Nephron progenitor cell (in vitro differentiated cells): ENCODE measurements around the gene RPS6KC1.
A peak's percentile ranks its signal among the peaks of the same experiment; 100 is the strongest.
"Not testable (repeated sequence)": the region's sequence is repeated elsewhere in the genome, so short reads cannot be mapped to it uniquely, and the experiment has no call there.

ENCODE experiments used
- DNase-seq: peaks from one replicate; pipeline ENCODE4 v3.0.0; 2021
- H3K27ac Mint-ChIP-seq: 2 replicates; pipeline ENCODE4 v1.8.0; 2021; ENCODE audit warnings: mild to moderate bottlenecking, moderate library complexity, mixed read lengths
- H3K27me3 Mint-ChIP-seq: 2 replicates; pipeline ENCODE4 v1.8.0; 2021; ENCODE audit warnings: mild to moderate bottlenecking, low read depth, mixed read lengths; ENCODE audit not compliant: poor library complexity
- H3K36me3 Mint-ChIP-seq: 2 replicates; pipeline ENCODE4 v1.8.0; 2021; ENCODE audit warnings: low read depth, mixed read lengths
- H3K4me1 Mint-ChIP-seq: 2 replicates; pipeline ENCODE4 v1.8.0; 2021; ENCODE audit warnings: mixed read lengths
- H3K4me3 Mint-ChIP-seq: 2 replicates; pipeline ENCODE4 v1.8.0; 2021; ENCODE audit warnings: mild to moderate bottlenecking, moderate library complexity, mixed read lengths
- H3K9me3 Mint-ChIP-seq: 2 replicates; pipeline ENCODE4 v1.8.0; 2021; ENCODE audit warnings: mild to moderate bottlenecking, moderate library complexity, mixed read lengths
- TF ChIP-seq, protein P1 (sequence below): fragments of 200-600 bp; sonication (generic); IDR thresholded peaks from 2 replicates; pipeline ENCODE4 v1.5.0; 2021; ENCODE audit warnings: antibody characterized with exemption

RPS6KC1 gene

DNA sequence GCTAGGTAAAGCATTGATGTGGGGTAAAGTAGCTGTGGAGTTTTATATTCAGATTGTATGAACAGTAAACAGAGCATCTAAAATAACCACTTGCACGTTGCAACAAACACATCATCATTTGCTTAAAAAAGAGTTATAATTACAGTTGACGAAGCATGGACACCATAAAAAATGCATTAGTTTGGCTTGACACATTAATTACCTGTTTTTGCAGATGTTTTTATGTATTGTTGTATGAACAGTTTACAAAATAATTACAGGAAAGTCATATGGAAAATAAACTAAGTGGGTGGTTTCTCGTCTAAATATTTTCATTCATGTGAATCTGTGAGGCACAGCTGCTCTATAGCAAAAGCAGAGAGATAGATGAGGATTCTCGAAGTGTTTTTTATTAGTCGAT, 108.3 kb downstream of the RPS6KC1 start:
- H3K27ac Mint-ChIP-seq: peak overlapping the region; percentile 42
- peaks cover 8% of the 10 kb centered on the region for H3K9me3 Mint-ChIP-seq
- no peak for DNase-seq
- H3K27me3 Mint-ChIP-seq: peaks cover 3% of the 10 kb centered on the region
- H3K4me1 Mint-ChIP-seq: no peaks in the 10 kb centered on the region
- TF ChIP-seq, protein P1, sequence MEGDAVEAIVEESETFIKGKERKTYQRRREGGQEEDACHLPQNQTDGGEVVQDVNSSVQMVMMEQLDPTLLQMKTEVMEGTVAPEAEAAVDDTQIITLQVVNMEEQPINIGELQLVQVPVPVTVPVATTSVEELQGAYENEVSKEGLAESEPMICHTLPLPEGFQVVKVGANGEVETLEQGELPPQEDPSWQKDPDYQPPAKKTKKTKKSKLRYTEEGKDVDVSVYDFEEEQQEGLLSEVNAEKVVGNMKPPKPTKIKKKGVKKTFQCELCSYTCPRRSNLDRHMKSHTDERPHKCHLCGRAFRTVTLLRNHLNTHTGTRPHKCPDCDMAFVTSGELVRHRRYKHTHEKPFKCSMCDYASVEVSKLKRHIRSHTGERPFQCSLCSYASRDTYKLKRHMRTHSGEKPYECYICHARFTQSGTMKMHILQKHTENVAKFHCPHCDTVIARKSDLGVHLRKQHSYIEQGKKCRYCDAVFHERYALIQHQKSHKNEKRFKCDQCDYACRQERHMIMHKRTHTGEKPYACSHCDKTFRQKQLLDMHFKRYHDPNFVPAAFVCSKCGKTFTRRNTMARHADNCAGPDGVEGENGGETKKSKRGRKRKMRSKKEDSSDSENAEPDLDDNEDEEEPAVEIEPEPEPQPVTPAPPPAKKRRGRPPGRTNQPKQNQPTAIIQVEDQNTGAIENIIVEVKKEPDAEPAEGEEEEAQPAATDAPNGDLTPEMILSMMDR: no peak
- H3K36me3 Mint-ChIP-seq: peaks cover 46% of the 10 kb centered on the region
- no peak overlapping the region for H3K4me3 Mint-ChIP-seq

DNA sequence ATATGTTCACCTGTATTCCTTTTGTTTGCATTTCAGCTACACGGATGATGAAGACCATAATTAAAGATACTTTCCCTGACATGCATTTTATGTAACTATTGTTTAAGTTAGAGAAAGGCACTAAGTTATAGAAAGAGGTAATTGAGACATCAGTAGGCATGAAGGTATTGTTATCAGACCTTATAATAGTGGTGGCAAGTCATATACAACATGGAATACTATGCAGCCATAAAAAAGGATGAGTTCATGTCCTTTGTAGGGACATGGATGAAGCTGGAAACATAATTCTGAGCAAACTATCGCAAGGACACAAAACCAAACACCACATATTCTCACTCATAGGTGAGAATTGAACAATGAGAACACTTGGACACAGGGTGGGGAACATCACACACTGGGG, 109.4 kb downstream of the RPS6KC1 start:
- not testable (repeated sequence) for H3K4me3 Mint-ChIP-seq, DNase-seq, H3K9me3 Mint-ChIP-seq, H3K27me3 Mint-ChIP-seq, H3K27ac Mint-ChIP-seq, H3K4me1 Mint-ChIP-seq
- H3K36me3 Mint-ChIP-seq: peaks cover 37% of the 10 kb centered on the region

GRCh38 chr1:213162338-213162737, 111.3 kb downstream of the RPS6KC1 start:
- no peak for DNase-seq
- H3K4me1 Mint-ChIP-seq: peaks cover 12% of the 10 kb centered on the region
- no peaks in the 10 kb centered on the region for H3K27me3 Mint-ChIP-seq
- TF ChIP-seq, protein P1: no peak
- peaks cover 20% of the 10 kb centered on the region for H3K36me3 Mint-ChIP-seq
- no peak overlapping the region for H3K4me3 Mint-ChIP-seq
- no peak overlapping the region for H3K27ac Mint-ChIP-seq
- peaks cover 3% of the 10 kb centered on the region for H3K9me3 Mint-ChIP-seq

GRCh38 chr1:213162862-213163261, 111.8 kb downstream of the RPS6KC1 start:
- Mint-ChIP-seq H3K4me3 (no peak overlapping the region), H3K36me3 (peaks cover 19% of the 10 kb centered on the region), H3K27ac (no peak overlapping the region), H3K27me3 (no peaks in the 10 kb centered on the region), H3K4me1 (peaks cover 12% of the 10 kb centered on the region), H3K9me3 (no peaks in the 10 kb centered on the region)
- TF ChIP-seq, protein P1: no peak
- DNase-seq: no peak

GRCh38 chr1:213163278-213163711, 112.3 kb downstream of the RPS6KC1 start:
- Mint-ChIP-seq H3K27ac (no peak overlapping the region), H3K27me3 (no peaks in the 10 kb centered on the region), H3K4me3 (no peak overlapping the region), H3K9me3 (no peaks in the 10 kb centered on the region), H3K36me3 (peaks cover 18% of the 10 kb centered on the region), H3K4me1 (peaks cover 12% of the 10 kb centered on the region)
- TF ChIP-seq, protein P1: no peak
- no peak for DNase-seq

DNA sequence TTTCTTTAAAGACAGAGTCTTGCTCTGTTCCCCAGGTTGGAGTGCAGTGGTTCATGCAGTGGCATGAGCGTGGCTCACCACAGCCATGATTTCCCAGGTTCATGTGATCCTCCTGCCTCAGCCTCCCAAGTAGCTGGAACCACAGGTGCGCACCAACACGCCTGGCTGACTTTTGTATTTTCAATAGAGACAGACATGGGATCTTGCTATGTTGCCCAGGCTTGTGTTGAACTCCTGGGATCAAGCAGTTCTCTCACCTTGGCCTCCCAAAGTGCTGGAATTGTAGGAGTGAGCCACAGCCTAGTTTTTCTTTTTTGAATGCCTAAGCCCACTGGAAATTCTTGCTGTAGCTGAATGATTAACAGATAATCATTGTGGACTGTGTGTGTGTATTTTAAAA, 113.5 kb downstream of the RPS6KC1 start:
- H3K27ac Mint-ChIP-seq: no peak overlapping the region
- peaks cover 12% of the 10 kb centered on the region for H3K4me1 Mint-ChIP-seq
- no peak for DNase-seq
- H3K36me3 Mint-ChIP-seq: peaks cover 24% of the 10 kb centered on the region
- H3K9me3 Mint-ChIP-seq: no peaks in the 10 kb centered on the region
- H3K4me3 Mint-ChIP-seq: no peak overlapping the region
- H3K27me3 Mint-ChIP-seq: no peaks in the 10 kb centered on the region
- TF ChIP-seq, protein P1: no peak
